Eye (tissue), 1 donor: ENCODE measurements around the gene CIBAR2.

Experiments used
- DNase-seq: peaks from one replicate; pipeline ENCODE4 v3.0.0-alpha.2; 2015

CIBAR2 gene

GRCh38 chr16:85079785-85080570, 32.3 kb downstream of the CIBAR2 start:
- DNase-seq: no peak

DNA sequence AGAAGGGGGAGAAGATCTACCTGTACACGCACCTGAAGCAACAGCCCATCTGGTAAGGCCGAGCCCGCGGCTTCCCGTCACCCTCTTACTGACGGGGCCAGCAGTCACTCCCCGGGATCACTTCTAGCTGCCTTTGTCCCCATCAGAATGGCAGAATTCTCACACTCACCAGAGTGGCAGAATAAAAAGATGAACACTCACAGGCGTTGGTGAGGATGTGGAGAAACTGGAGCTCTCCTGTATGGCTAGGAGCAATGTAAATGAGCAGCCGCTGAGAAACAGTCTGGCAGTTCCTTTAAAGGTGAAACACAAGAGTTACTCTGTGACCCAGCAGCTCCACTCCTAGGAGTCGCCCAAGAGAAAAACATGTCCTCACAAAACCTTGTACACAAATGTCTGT, 33.3 kb downstream of the CIBAR2 start:
- no peak for DNase-seq

DNA sequence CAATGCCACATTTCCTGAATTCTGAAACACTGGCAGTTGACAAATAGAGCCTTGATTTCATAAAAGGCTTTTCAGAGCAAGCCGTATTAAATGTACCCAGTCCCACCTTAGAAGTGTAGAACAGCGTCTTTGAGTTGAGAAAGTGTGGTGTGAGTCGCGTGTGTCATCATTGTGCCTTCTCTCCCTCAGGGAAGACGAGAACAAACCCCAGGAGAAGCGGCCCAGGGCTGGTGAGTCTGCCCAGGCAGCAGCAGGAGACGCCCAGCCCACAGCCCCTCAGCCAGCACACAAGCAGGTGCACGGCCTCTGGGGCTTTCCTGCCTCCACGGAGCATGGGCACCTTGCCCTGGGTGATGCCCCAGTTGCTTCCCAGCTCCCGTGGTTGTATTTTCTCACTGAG, 34.0 kb downstream of the CIBAR2 start:
- no peak for DNase-seq

- DNase-seq: no peak
Measured at GRCh38 chr16:85077576-85078125, 34.6 kb downstream of the CIBAR2 start.

- no peak for DNase-seq
Measured at GRCh38 chr16:85077039-85077438, 35.2 kb downstream of the CIBAR2 start.

DNA sequence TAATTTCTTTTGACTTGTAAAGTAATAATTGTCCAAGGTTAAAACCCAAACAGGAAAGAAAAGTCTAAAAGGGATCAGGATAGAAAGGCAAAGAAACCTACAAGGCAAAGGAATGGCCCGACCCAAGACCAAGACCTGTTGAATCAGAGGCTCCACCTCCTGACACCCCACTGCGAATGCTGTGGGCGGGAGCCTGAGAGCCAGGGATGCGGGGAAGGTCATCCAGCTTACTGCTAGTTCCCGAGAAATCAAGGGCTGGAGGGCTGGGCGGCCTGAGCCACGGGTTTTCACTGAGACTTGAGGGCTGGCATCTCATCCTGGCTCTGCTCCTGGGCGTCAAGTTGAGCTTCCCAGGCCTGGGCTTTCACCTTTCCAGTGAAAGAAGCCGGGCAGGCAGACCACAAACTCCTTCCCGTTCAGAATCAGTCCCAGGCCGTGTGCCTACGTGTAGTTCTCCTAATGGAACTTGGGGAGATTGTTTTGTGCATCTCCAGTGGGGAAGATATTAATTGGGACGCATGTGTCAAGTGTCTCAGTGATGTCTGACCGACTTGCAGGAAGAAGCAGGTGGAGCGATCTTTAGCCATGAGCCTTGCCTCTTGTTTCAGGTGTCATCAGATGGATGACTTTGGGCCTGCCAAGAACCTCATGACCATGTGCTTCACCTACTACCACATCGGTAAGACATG, 36.9 kb downstream of the CIBAR2 start:
- no peak for DNase-seq

- DNase-seq: no peak
Measured at GRCh38 chr16:85074225-85074914, 37.9 kb downstream of the CIBAR2 start.

DNA sequence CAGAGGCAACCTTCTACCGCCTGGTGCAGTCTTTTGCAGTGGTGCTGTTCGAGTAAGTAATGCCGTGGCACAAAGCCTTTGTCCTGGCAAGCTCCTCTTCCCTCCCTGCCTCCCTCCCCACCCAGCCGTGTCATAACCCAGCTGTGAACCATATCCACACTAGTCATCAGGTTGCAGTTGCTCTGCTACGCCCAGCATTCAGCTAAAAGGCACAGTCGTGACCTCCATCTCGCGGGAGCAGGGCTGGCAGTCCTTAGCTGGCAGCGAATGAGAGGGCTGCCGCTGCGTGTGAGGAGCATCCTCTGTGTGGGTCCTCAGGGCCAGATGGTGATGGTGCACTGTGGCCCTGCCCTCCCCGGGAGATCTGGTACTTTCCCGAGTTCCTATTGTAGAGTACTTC, 39.3 kb downstream of the CIBAR2 start:
- DNase-seq: peak; percentile 36

GRCh38 chr16:85072076-85072860, 40.0 kb downstream of the CIBAR2 start:
- DNase-seq: no peak

DNA sequence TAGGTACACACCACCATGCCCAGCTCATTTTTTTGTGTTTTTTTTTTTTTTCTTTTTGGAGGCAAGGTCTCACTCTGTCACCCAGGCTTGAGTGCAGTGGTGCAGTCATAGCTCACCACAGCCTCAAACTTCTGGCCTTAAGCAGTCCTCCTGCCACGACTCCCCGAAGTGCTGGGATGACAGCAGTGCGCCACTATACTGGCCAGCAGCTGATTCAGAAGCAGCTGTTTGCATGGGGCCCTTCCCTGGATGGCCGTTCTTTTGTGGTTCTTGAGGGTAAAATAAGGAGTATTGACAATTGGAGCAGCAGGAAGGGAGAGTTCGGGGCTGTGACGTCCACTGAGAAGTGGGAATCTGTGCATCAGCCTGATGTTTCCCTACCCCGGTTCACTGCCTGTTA, 43.1 kb downstream of the CIBAR2 start:
- DNase-seq: no peak

GRCh38 chr16:85068746-85069145, 43.5 kb downstream of the CIBAR2 start:
- DNase-seq: no peak

DNA sequence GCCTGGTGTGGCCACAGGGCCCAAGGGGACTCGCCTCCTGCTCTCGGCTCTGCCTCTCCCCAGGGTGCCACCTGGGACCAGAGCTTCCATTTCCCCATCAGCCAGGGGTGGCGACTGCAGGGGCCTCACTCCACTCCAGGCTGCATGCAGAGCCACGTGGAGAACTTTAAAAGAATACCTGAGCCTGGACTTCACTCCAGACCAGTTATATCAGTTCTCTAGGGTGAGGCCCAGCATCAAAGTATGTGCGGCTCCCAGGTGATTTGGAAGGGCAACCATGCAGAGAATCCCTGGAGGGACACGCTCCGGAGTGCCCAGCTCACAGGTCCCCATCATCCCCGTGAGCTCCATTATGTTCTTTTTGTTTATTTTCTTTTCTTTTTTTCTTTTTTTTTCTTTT, 44.8 kb downstream of the CIBAR2 start:
- DNase-seq: no peak

- no peak for DNase-seq
Measured at GRCh38 chr16:85067024-85067423, 45.2 kb downstream of the CIBAR2 start.

GRCh38 chr16:85066346-85066885, 45.9 kb downstream of the CIBAR2 start:
- no peak for DNase-seq

DNA sequence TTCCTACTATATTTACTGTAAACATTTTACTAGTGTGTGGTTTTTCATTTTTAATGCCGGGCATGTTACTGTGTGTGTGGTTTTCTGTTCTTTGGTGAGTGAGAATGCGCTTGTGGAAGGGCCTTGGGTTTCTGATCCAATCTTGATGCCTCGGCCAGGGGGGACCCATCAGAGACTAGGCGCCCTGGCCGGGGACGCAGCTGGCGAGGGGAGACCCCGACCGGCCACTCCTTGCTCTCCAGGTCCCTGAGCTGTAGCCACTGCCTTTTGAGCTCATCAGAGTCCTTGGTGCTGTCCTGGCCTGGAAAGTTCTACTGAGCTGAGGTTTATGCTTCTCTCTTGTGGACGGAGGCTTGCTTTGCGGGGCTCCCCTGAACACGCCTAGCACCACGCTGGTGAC, 47.2 kb downstream of the CIBAR2 start:
- DNase-seq: no peak

DNA sequence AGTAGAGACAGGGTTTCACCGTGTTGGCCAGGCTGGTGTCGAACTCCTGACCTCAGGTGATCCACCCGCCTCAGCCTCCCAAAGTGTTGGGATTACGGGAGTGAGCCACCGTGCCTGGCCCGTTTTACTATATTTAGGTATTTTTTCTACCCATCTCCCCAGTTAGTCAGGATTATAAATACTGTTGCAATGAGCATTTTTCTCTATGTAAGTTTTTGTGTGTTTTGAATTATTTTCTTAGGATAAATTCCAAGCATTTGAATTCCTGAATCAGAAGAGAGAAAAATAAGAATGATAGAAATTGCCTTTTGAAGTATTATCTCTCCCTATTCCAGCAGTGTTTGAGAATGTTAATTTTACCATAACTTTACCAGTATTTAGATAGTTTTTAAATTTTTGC, 48.1 kb downstream of the CIBAR2 start:
- no peak for DNase-seq

- DNase-seq: no peak
Measured at GRCh38 chr16:85062845-85063244, 49.4 kb downstream of the CIBAR2 start.

- DNase-seq: no peak
Measured at GRCh38 chr16:85062323-85062722, 49.9 kb downstream of the CIBAR2 start.

GRCh38 chr16:85061566-85061965, 50.7 kb downstream of the CIBAR2 start:
- DNase-seq: no peak

DNA sequence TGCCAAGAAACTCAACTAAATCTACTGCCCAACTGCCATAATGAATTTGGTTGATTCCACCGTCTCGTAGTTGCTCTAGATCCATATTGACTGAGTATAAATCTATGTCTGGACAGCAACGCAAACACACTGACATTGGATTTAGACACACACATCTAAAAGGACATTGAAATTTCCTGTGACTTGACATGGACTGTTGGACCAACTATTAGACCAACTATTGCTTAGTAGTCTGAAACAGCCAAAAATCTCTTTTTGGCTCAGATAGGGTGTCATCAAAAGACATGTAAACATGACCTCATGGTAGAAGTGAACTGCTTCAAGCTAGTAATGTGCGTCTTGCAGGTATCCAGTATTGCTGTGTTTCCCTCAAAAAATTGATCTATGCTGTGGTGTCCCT, 53.4 kb downstream of the CIBAR2 start:
- no peak for DNase-seq

GRCh38 chr16:85057948-85058347, 54.3 kb downstream of the CIBAR2 start:
- no peak for DNase-seq

DNA sequence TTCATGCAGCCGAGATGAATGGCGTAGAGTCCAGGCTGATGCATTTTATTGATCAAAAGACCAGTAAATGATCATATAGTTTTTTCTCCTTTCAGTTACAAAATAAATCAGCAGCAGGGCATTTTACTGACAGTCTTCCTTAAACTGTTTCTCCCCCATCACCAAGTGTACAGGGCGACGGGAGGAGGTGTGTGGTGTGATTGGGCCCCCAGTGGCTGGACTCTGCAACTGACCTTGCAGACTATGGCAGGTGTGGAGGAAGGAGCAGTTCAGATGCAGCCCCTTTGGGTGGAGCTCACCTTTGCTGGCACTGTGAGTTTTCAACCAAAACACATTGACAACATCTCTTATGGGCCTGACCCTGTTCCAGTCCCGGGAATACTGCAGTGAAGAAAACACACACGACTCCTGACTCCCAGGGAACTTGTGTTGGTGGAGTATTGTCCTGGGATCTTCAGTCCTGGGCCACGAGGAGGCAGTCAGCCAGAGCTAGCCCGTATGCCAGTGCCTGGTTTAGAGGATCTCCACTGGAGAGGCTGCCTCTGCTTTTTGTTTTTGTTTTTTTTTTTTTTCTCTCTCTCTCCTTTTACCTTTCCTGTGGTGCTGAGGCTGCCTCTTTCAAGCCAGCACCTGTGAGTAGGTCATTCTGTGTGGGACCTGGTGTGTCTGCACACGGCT, 54.9 kb downstream of the CIBAR2 start:
- no peak for DNase-seq
